GM12878 (cell line): ENCODE results near the gene UFD1. TPM values are rescaled to one million over a fixed set of nuclear protein-coding genes. Genes with fewer than 3 reads are reported as not detected.

Experiments
- ATAC-seq: fragments of 200-7000 bp; cut with Tn5 transposase; 3 replicates; pipeline ENCODE4 v1.9.1; 2020; ENCODE audit warnings: mild to moderate bottlenecking, moderate library complexity
- BruUV-seq: library from RNA; stranded (reverse); fragments of 400-500 nt; replicated peaks from 2 replicates; lab custom pipeline; 2021; lab: Mats Ljungman, UMichigan
- CTCF ChIA-PET: fragments of 300-600 bp; sonication (Branson Sonifier 250); formaldehyde crosslinking; extraction: SDS; loops from one replicate; lab custom pipeline; 2021; ENCODE audit warnings: inconsistent platforms; lab: Yijun Ruan, JAX
- POLR2A ChIA-PET: fragments of 350-600 bp; formaldehyde crosslinking; extraction: SDS; loops from one replicate; lab custom pipeline; 2021; ENCODE audit warnings: inconsistent platforms; lab: Charles Lee
- RAD21 ChIA-PET: fragments of 300-600 bp; sonication (Branson Sonifier 250); formaldehyde crosslinking; loops from one replicate; lab custom pipeline; 2023; ENCODE audit warnings: antibody characterized with exemption; ENCODE audit not compliant: unreplicated experiment; lab: Charles Lee
- SMC1A ChIA-PET: fragments of 300-600 bp; sonication (Branson Sonifier 250); formaldehyde crosslinking; loops from one replicate; lab custom pipeline; 2023; ENCODE audit not compliant: unreplicated experiment, uncharacterized antibody; lab: Charles Lee
- DNase-seq: peaks from one replicate; pipeline ENCODE4 v3.0.0-alpha.2; 2011; ENCODE audit warnings: low read depth, low spot score
- FAIRE-seq: peaks from 3 replicates; lab custom pipeline; 2011; peaks lifted over from hg19 to GRCh38; lab: Jason Lieb, UNC
- H2AFZ ChIP-seq: 2 replicates; pipeline ENCODE4 v1.6.0; 2011; ENCODE audit warnings: low read depth, low read length, control low read depth; ENCODE audit not compliant: control insufficient read depth
- H3K27ac ChIP-seq: 2 replicates; pipeline ENCODE4 v1.5.1; 2011; ENCODE audit warnings: control low read depth; ENCODE audit not compliant: control insufficient read depth, insufficient read depth
- H3K27me3 ChIP-seq, 2 experiments: replicated peaks in 1 of 2; 2 replicates each; pipeline versions ENCODE4 v1.6.0 to v1.6.1; 2011; ENCODE audit warnings: low read length in 1 of 2; ENCODE audit not compliant: control insufficient read depth in 2 of 2, insufficient read depth in 2 of 2
- H3K36me3 ChIP-seq, 2 experiments: 2 replicates each; pipeline ENCODE4 v1.5.1; 2011; ENCODE audit warnings: low read length in 1 of 2; ENCODE audit not compliant: control insufficient read depth in 2 of 2, insufficient read depth in 2 of 2
- H3K4me1 ChIP-seq: 2 replicates; pipeline ENCODE4 v1.6.1; 2011; ENCODE audit warnings: mild to moderate bottlenecking, low read length, moderate library complexity, mixed read lengths; ENCODE audit not compliant: control insufficient read depth, insufficient read depth
- H3K4me2 ChIP-seq: 2 replicates; pipeline ENCODE4 v1.6.0; 2011; ENCODE audit warnings: control low read depth; ENCODE audit not compliant: control insufficient read depth, insufficient read depth
- H3K4me3 ChIP-seq: fragments of 200-600 bp; sonication (generic); 2 replicates; pipeline ENCODE4 v1.5.1; 2016
- H3K79me2 ChIP-seq: 2 replicates; pipeline ENCODE4 v1.6.0; 2011; ENCODE audit warnings: low read length; ENCODE audit not compliant: control insufficient read depth, insufficient read depth
- H3K9ac ChIP-seq: 2 replicates; pipeline ENCODE4 v1.8.0; 2011; ENCODE audit warnings: low read length, control low read depth, mixed read lengths; ENCODE audit not compliant: control insufficient read depth, insufficient read depth
- H3K9me3 ChIP-seq: replicated peaks from 3 replicates; pipeline ENCODE4 v1.5.1; 2011; ENCODE audit warnings: mild to moderate bottlenecking, low read length; ENCODE audit not compliant: control insufficient read depth, insufficient read depth
- H4K20me1 ChIP-seq: 2 replicates; pipeline ENCODE4 v1.6.0; 2011; ENCODE audit not compliant: control insufficient read depth, insufficient read depth
- ATF2 ChIP-seq: IDR thresholded peaks from 2 replicates; pipeline ENCODE4 v1.6.1; 2012; ENCODE audit warnings: low read length, inconsistent platforms
- ATF3 ChIP-seq: IDR thresholded peaks from 2 replicates; pipeline ENCODE4 v1.6.1; 2011; ENCODE audit warnings: low read depth, mild to moderate bottlenecking, low read length, moderate library complexity, borderline replicate concordance; ENCODE audit errors: extremely low read depth
- CBFB ChIP-seq: IDR thresholded peaks from 2 replicates; pipeline ENCODE4 v1.6.1; 2016; ENCODE audit warnings: antibody characterized with exemption, low read depth
- ETV6 ChIP-seq, 2 experiments: fragments of 450-650 bp in 1 of 2; IDR thresholded peaks in 1 of 2; conservative IDR thresholded peaks in 1 of 2; 2 replicates each; pipeline ENCODE4 v1.6.1; 2014; ENCODE audit warnings: antibody characterized with exemption in 1 of 2, borderline replicate concordance in 1 of 2, low read depth in 1 of 2, mild to moderate bottlenecking in 1 of 2, moderate library complexity in 1 of 2
- HDGF ChIP-seq: fragments of 450-650 bp; IDR thresholded peaks from 2 replicates; pipeline ENCODE4 v1.6.1; 2016; ENCODE audit warnings: antibody characterized with exemption
- JUNB ChIP-seq: IDR thresholded peaks from 2 replicates; pipeline ENCODE4 v1.6.1; 2016; ENCODE audit warnings: antibody characterized with exemption, mild to moderate bottlenecking
- LARP7 ChIP-seq: fragments of 450-650 bp; IDR thresholded peaks from 2 replicates; pipeline ENCODE4 v1.6.1; 2017; ENCODE audit warnings: mild to moderate bottlenecking
- MTA2 ChIP-seq: fragments of 450-650 bp; IDR thresholded peaks from 2 replicates; pipeline ENCODE4 v1.6.1; 2016; ENCODE audit warnings: low read depth, mild to moderate bottlenecking, moderate library complexity
- MXI1 ChIP-seq: fragments of 150-350 bp; IDR thresholded peaks from 2 replicates; pipeline ENCODE4 v1.6.1; 2011; ENCODE audit warnings: low read depth, mild to moderate bottlenecking, inconsistent platforms, low read length, improper control_type of control experiment
- RB1 ChIP-seq: fragments of 450-650 bp; formaldehyde crosslinking; IDR thresholded peaks from 2 replicates; pipeline ENCODE4 v1.6.1; 2017; ENCODE audit warnings: mild to moderate bottlenecking, borderline replicate concordance
- RELA ChIP-seq: fragments of 450-650 bp; IDR thresholded peaks from 2 replicates; pipeline ENCODE4 v1.8.0; 2014; ENCODE audit warnings: borderline replicate concordance; ENCODE audit not compliant: partially characterized antibody
- SP1 ChIP-seq: IDR thresholded peaks from one replicate; pipeline ENCODE4 v1.6.1; 2011; ENCODE audit warnings: low read depth, low read length
- SRF ChIP-seq, 2 experiments: IDR thresholded peaks; 2 replicates each; pipeline ENCODE4 v1.6.1; 2011; ENCODE audit warnings: low read depth in 2 of 2, low read length in 2 of 2, mild to moderate bottlenecking in 1 of 2, moderate library complexity in 1 of 2
- TARDBP ChIP-seq: IDR thresholded peaks from 2 replicates; pipeline ENCODE4 v1.6.1; 2016; ENCODE audit warnings: borderline replicate concordance
- TCF7 ChIP-seq: IDR thresholded peaks from 2 replicates; pipeline ENCODE4 v1.6.1; 2014; ENCODE audit warnings: antibody characterized with exemption, borderline replicate concordance
- WRNIP1 ChIP-seq: IDR thresholded peaks from 2 replicates; pipeline ENCODE4 v1.6.1; 2011; ENCODE audit warnings: low read depth, low read length, improper control_type of control experiment, borderline replicate concordance
- ZNF207 ChIP-seq: fragments of 450-650 bp; IDR thresholded peaks from 2 replicates; pipeline ENCODE4 v1.6.1; 2014; ENCODE audit warnings: antibody characterized with exemption, mild to moderate bottlenecking, borderline replicate concordance
- WGBS: methylation state at CpG from one replicate; pipeline ENCODE4 v1.1.6; 2016; ENCODE audit warnings: low lambda C conversion rate; ENCODE audit not compliant: insufficient replicate concordance, insufficient coverage; ENCODE audit errors: missing lambda C conversion rate; 5-methylcytosine and 5-hydroxymethylcytosine counted together
- in situ Hi-C: fragments of 300-500 bp; cut with MboI; formaldehyde crosslinking; loops from 9 replicates; pipeline ENCODE4 v1.14.3; 2018; ENCODE audit warnings: mixed read lengths
- intact Hi-C: fragments of 100-400 bp; cut with micrococcal nuclease; formaldehyde crosslinking; loops from one replicate; pipeline ENCODE4 v1.14.2; 2022; ENCODE audit not compliant: unreplicated experiment
- polyA plus RNA-seq, 11 experiments: library from polyadenylated mRNA; depleted of rRNA in 4 of 11; unstranded in 6 of 11; stranded (reverse) in 5 of 11; fragments of >200 nt; fragmentation: Nextera tagmentation in 4 of 11; fragmentation: Illumina TruSeq in 1 of 11; extraction: Ambion mirVana in 4 of 11; extraction: Trizol in 1 of 11; gene quantifications; 1 replicate in 1 of 11; 2 replicates in 10 of 11; pipeline versions ENCODE4 v1.2.1 to v1.2.3, GENCODE V29; 2011 to 2016; ENCODE audit warnings: inconsistent platforms in 2 of 11, missing spikeins in 2 of 11, low read depth in 1 of 11
- total RNA-seq, 4 experiments: library from RNA; depleted of rRNA in 3 of 4; stranded (reverse); fragments of >200 nt in 3 of 4; fragmentation: Illumina TruSeq in 1 of 4; extraction: Trizol in 1 of 4; gene quantifications; 2 replicates each; pipeline versions ENCODE4 v1.2.1 to v1.2.3, GENCODE V29; 2013 to 2021

The UFD1 gene
- total and polyA plus RNA-seq, 10 of the 15 experiments (the other 5 are each of a cell fraction or from before 2014, with no cell fraction given), result 67.2 to 143 (median 117) TPM

GRCh38 chr22:19471572-19471971 lies 7.4 kb downstream of the UFD1 start:
- intact Hi-C loops, result loop anchor here (10.0 kb wide), 2 partner anchors 163 to 177 kb away; partner anchors contain the start of gene CLTCL1
- no peak overlapping the region for H3K4me2 ChIP-seq
- in situ Hi-C loops, result no loop called here
- H3K4me3 ChIP-seq, result no peak overlapping the region
- WGBS, result 94% methylated on average over 11 of the region's 11 CpGs
- ChIA-PET POLR2A (no interaction called here), SMC1A (no interaction called here), RAD21 (no interaction called here), CTCF (no interaction called here)
- H3K9me3 ChIP-seq, result no peaks in the 10 kb centered on the region
- no peak overlapping the region for H2AFZ ChIP-seq
- DNase-seq (no peak), ATAC-seq (no peak), FAIRE-seq (no peak)
- no peak overlapping the region for H3K27ac ChIP-seq
- TF ChIP-seq HDGF (no peak), ATF3 (no peak), CBFB (no peak), MXI1 (no peak), TCF7 (no peak), RB1 (no peak), WRNIP1 (no peak), SRF (IDR thresholded peaks at IDR 0.05; ENCODE audit: low read depth in 2 of 2, low read length in 2 of 2) (no peak), RELA (no peak), MTA2 (no peak), JUNB (no peak), ATF2 (no peak), TARDBP (no peak), LARP7 (no peak), ZNF207 (no peak), ETV6 (conservative IDR thresholded peaks at IDR 0.05 in 1 of 2, IDR thresholded peaks at IDR 0.05 in 1 of 2; ENCODE audit: borderline replicate concordance in 1 of 2, low read depth in 1 of 2) (no peak), SP1 (no peak)
- H4K20me1 ChIP-seq, result peaks cover 2% of the 10 kb centered on the region; the same call in 1 of the 2 replicates
- no peaks in the 10 kb centered on the region for H3K27me3 ChIP-seq
- BruUV-seq, result no TSS peak
- peaks cover 36 to 45% of the 10 kb centered on the region in 2 experiments for H3K36me3 ChIP-seq
- no peak overlapping the region for H3K9ac ChIP-seq
- peaks cover 7% of the 10 kb centered on the region for H3K79me2 ChIP-seq
- H3K4me1 ChIP-seq, result no peaks in the 10 kb centered on the region
